GM11168 (cell line): ENCODE results near the gene APOL6.

Source experiments
- in situ Hi-C: fragments of 300-500 bp; cut with MboI; formaldehyde crosslinking; loops from one replicate; pipeline ENCODE4 v1.12.0; 2022; ENCODE audit warnings: low sequenced_read_pairs; ENCODE audit not compliant: unreplicated experiment

APOL6 gene

GRCh38 chr22:35633520-35633919, 14.7 kb upstream of the APOL6 start:
- in situ Hi-C loops, result no loop called here

GRCh38 chr22:35634015-35634414, 14.2 kb upstream of the APOL6 start:
- in situ Hi-C loops, result no loop called here

- in situ Hi-C loops, result no loop called here
Observed at GRCh38 chr22:35634943-35635540, 13.2 kb upstream of the APOL6 start.

GRCh38 chr22:35637254-35637653, 11.0 kb upstream of the APOL6 start:
- in situ Hi-C loops, result no loop called here

- in situ Hi-C loops, result no loop called here
Observed at GRCh38 chr22:35638001-35638400, 10.2 kb upstream of the APOL6 start.

- in situ Hi-C loops, result no loop called here
Observed at GRCh38 chr22:35638410-35638809, 9.8 kb upstream of the APOL6 start.

GRCh38 chr22:35641494-35642120, 6.6 kb upstream of the APOL6 start:
- in situ Hi-C loops, result no loop called here

- in situ Hi-C loops, result no loop called here
Observed at GRCh38 chr22:35642305-35642741, 5.9 kb upstream of the APOL6 start.

GRCh38 chr22:35643991-35644390, 4.3 kb upstream of the APOL6 start:
- in situ Hi-C loops, result no loop called here

GRCh38 chr22:35645646-35646045, 2.6 kb upstream of the APOL6 start:
- in situ Hi-C loops, result no loop called here

- in situ Hi-C loops, result no loop called here
Observed at GRCh38 chr22:35649026-35649553, 844 bp downstream of the APOL6 start.

GRCh38 chr22:35649636-35650250, 1.5 kb downstream of the APOL6 start:
- in situ Hi-C loops, result no loop called here

GRCh38 chr22:35651085-35651484, 2.8 kb downstream of the APOL6 start:
- in situ Hi-C loops, result no loop called here

- in situ Hi-C loops, result no loop called here
Observed at GRCh38 chr22:35653824-35654223, 5.6 kb downstream of the APOL6 start.

- in situ Hi-C loops, result no loop called here
Observed at GRCh38 chr22:35656284-35656752, 8.1 kb downstream of the APOL6 start.

- in situ Hi-C loops, result no loop called here
Observed at GRCh38 chr22:35657571-35658312, 9.5 kb downstream of the APOL6 start.

- in situ Hi-C loops, result no loop called here
Observed at GRCh38 chr22:35660291-35661127, 12.3 kb downstream of the APOL6 start.

- in situ Hi-C loops, result no loop called here
Observed at GRCh38 chr22:35661464-35661863, 13.2 kb downstream of the APOL6 start.

GRCh38 chr22:35662914-35663313, 14.7 kb downstream of the APOL6 start:
- in situ Hi-C loops, result no loop called here

- in situ Hi-C loops, result no loop called here
Observed at GRCh38 chr22:35663371-35663770, 15.1 kb downstream of the APOL6 start.
